ENCODE data around the gene PGBD1. TPM values are rescaled to one million over a fixed set of nuclear protein-coding genes. Genes with fewer than 3 reads are reported as not detected.

PGBD1 gene
- total RNA-seq, 2 donors from 2014 or later = 8.7 to 10.8 TPM

DNA sequence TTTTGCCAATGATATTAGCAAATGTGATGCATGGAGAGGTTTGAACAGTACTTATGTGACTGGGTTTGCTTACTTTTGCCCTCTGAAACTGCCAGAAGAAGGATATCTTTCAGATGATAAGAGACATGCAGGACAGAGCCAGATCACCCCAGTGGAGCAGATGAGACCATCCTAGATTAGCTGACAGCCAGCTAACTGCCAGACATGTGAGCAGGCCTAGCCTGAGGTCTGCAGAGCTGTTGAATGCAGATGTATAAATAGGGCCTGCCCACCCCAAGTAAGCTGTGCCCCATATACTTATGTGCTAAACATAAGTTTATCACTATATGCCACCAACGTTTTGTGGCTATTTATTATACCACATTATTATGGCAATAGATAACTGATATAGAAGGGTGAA is 48.7 kb downstream of the PGBD1 start:
- H3K36me3 ChIP-seq (ENCODE audit: control insufficient read depth, insufficient read depth, low read length) = peaks cover 10% of the 10 kb centered on the region
- peaks cover 38% of the 10 kb centered on the region for H3K36me3 Mint-ChIP-seq (ENCODE audit: low read depth)
- H3K4me3 Mint-ChIP-seq = no peak overlapping the region
- no peak overlapping the region for H3K27ac Mint-ChIP-seq
- no peaks in the 10 kb centered on the region for H3K27me3 Mint-ChIP-seq (ENCODE audit: insufficient read depth)
- peaks cover 34% of the 10 kb centered on the region for H3K9me3 ChIP-seq (ENCODE audit: control insufficient read depth, low read length)
- H3K4me1 ChIP-seq (ENCODE audit: control insufficient read depth, insufficient read depth, low read length) = no peaks in the 10 kb centered on the region
- no CpG with 5 or more reads among the region's 1 CpG for WGBS, 2 experiments (ENCODE audit: insufficient coverage in 1 of 2, insufficient read length in 1 of 2)
- H3K4me3 ChIP-seq (ENCODE audit: low read length) = no peak overlapping the region
- no peak overlapping the region for H3K27ac ChIP-seq (ENCODE audit: low read depth, low read length)
- no peaks in the 10 kb centered on the region for H3K27me3 ChIP-seq (ENCODE audit: control insufficient read depth, insufficient read depth, low read length, poor library complexity, severe bottlenecking)
- no peak for DNase-seq
- peaks cover 48% of the 10 kb centered on the region for H3K9me3 Mint-ChIP-seq
- TF ChIP-seq, protein P1, sequence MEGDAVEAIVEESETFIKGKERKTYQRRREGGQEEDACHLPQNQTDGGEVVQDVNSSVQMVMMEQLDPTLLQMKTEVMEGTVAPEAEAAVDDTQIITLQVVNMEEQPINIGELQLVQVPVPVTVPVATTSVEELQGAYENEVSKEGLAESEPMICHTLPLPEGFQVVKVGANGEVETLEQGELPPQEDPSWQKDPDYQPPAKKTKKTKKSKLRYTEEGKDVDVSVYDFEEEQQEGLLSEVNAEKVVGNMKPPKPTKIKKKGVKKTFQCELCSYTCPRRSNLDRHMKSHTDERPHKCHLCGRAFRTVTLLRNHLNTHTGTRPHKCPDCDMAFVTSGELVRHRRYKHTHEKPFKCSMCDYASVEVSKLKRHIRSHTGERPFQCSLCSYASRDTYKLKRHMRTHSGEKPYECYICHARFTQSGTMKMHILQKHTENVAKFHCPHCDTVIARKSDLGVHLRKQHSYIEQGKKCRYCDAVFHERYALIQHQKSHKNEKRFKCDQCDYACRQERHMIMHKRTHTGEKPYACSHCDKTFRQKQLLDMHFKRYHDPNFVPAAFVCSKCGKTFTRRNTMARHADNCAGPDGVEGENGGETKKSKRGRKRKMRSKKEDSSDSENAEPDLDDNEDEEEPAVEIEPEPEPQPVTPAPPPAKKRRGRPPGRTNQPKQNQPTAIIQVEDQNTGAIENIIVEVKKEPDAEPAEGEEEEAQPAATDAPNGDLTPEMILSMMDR (conservative IDR thresholded peaks at IDR 0.05) = no peak
- no peak overlapping the region for H3K9ac ChIP-seq (ENCODE audit: extremely low read depth, low read length, poor library complexity, severe bottlenecking)
- H3K4me1 Mint-ChIP-seq = peaks cover 2% of the 10 kb centered on the region

DNA sequence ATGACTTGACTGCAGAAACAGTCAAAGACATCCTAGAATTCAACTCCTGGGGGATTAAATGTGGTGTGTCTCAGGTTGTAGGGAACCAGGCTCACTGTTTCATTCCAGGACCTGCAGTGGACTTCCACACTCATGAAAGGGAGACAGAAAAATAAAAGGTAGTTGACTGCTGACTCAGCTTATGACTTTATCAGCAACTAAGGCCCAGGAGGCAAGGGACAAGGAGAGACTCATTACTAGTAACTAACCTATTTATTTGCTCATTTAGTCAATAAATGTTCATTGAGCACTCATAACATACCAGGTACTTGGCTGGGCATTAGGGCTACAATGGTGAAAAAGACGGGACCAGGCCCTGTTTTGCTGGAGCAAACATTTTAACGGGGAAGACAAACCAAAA is 51.7 kb downstream of the PGBD1 start:
- H3K9ac ChIP-seq (ENCODE audit: extremely low read depth, low read length, poor library complexity, severe bottlenecking) = no peak overlapping the region
- peaks cover 7% of the 10 kb centered on the region for H3K9me3 ChIP-seq (ENCODE audit: control insufficient read depth, low read length)
- H3K36me3 ChIP-seq (ENCODE audit: control insufficient read depth, insufficient read depth, low read length) = no peaks in the 10 kb centered on the region
- Mint-ChIP-seq H3K9me3 (peaks cover 19% of the 10 kb centered on the region), H3K4me1 (peaks cover 4% of the 10 kb centered on the region), H3K27ac (no peak overlapping the region), H3K4me3 (no peak overlapping the region), H3K27me3 (ENCODE audit: insufficient read depth) (no peaks in the 10 kb centered on the region), H3K36me3 (ENCODE audit: low read depth) (peaks cover 11% of the 10 kb centered on the region)
- H3K27me3 ChIP-seq (ENCODE audit: control insufficient read depth, insufficient read depth, low read length, poor library complexity, severe bottlenecking) = no peaks in the 10 kb centered on the region
- 97% methylated on average over 2 of the region's 2 CpGs; no CpG with 5 or more reads in 1 of the 2 experiments for WGBS, 2 experiments (ENCODE audit: insufficient coverage in 1 of 2, insufficient read length in 1 of 2)
- H3K4me1 ChIP-seq (ENCODE audit: control insufficient read depth, insufficient read depth, low read length) = no peaks in the 10 kb centered on the region
- no peak overlapping the region for H3K27ac ChIP-seq (ENCODE audit: low read depth, low read length)
- no peak for DNase-seq
- TF ChIP-seq, protein P1 (conservative IDR thresholded peaks at IDR 0.05) = no peak
- H3K4me3 ChIP-seq (ENCODE audit: low read length) = no peak overlapping the region

GRCh38 chr6:28333599-28334018 is 52.2 kb downstream of the PGBD1 start:
- 93 to 94% methylated on average over 1 of the region's 1 CpG for WGBS, 2 experiments (ENCODE audit: insufficient coverage in 1 of 2, insufficient read length in 1 of 2)
- Mint-ChIP-seq H3K36me3 (ENCODE audit: low read depth) (peaks cover 7% of the 10 kb centered on the region), H3K27ac (no peak overlapping the region), H3K27me3 (ENCODE audit: insufficient read depth) (no peaks in the 10 kb centered on the region), H3K4me3 (no peak overlapping the region), H3K9me3 (peaks cover 13% of the 10 kb centered on the region), H3K4me1 (peaks cover 4% of the 10 kb centered on the region)
- no peak for DNase-seq
- Histone ChIP-seq H3K4me3 (ENCODE audit: low read length) (no peak overlapping the region), H3K27ac (ENCODE audit: low read depth, low read length) (no peak overlapping the region), H3K27me3 (ENCODE audit: control insufficient read depth, insufficient read depth, low read length, poor library complexity, severe bottlenecking) (no peaks in the 10 kb centered on the region), H3K36me3 (ENCODE audit: control insufficient read depth, insufficient read depth, low read length) (no peaks in the 10 kb centered on the region), H3K9ac (ENCODE audit: extremely low read depth, low read length, poor library complexity, severe bottlenecking) (no peak overlapping the region), H3K9me3 (ENCODE audit: control insufficient read depth, low read length) (peaks cover 7% of the 10 kb centered on the region), H3K4me1 (ENCODE audit: control insufficient read depth, insufficient read depth, low read length) (no peaks in the 10 kb centered on the region)
- TF ChIP-seq, protein P1 (conservative IDR thresholded peaks at IDR 0.05) = no peak
